Endothelial cell of umbilical vein (primary cell): ENCODE data around the gene TCF7L2. TPM values are rescaled to one million over a fixed set of nuclear protein-coding genes. Genes with fewer than 3 reads are reported as not detected.

ENCODE experiments used
- BruUV-seq: library from RNA; stranded (reverse); fragments of 400-500 nt; replicated peaks from 2 replicates; lab custom pipeline; 2021; lab: Mats Ljungman, UMichigan
- CTCF ChIA-PET: fragments of 300-600, 350-600 bp; sonication (Branson Sonifier 250); formaldehyde crosslinking; loops from one replicate; lab custom pipeline; 2021; ENCODE audit warnings: antibody characterized with exemption, inconsistent platforms; lab: Charles Lee
- POLR2A ChIA-PET: fragments of 300-600, 350-600 bp; sonication (Branson Sonifier 250); formaldehyde crosslinking; loops from one replicate; lab custom pipeline; 2021; ENCODE audit warnings: antibody characterized with exemption, inconsistent platforms; lab: Charles Lee
- DNase-seq: peaks from one replicate; pipeline ENCODE4 v3.0.0-alpha.2; 2011; ENCODE audit warnings: low read depth, low spot score
- FAIRE-seq: peaks from 2 replicates; lab custom pipeline; 2011; peaks lifted over from hg19 to GRCh38; lab: Jason Lieb, UNC
- H2AFZ ChIP-seq: 2 replicates; pipeline ENCODE4 v1.6.0; 2012; ENCODE audit warnings: low read depth, low read length, control low read depth, inconsistent platforms
- H3K27ac ChIP-seq: 2 replicates; pipeline ENCODE4 v1.5.1; 2011; ENCODE audit warnings: low read depth, mild to moderate bottlenecking, control low read depth, low read length, moderate library complexity; ENCODE audit not compliant: insufficient read depth
- H3K27me3 ChIP-seq, 2 experiments: 2 replicates each; pipeline versions ENCODE4 v1.6.0 to v1.6.1; 2011; ENCODE audit warnings: low read length in 2 of 2, mixed read lengths in 1 of 2; ENCODE audit not compliant: control insufficient read depth in 2 of 2, insufficient read depth in 2 of 2
- H3K36me3 ChIP-seq, 2 experiments: 2 replicates in 1 of 2; 3 replicates in 1 of 2; pipeline ENCODE4 v1.5.1; 2011; ENCODE audit warnings: low read length in 2 of 2, mild to moderate bottlenecking in 1 of 2, moderate library complexity in 1 of 2; ENCODE audit not compliant: control insufficient read depth in 2 of 2, insufficient read depth in 2 of 2; ENCODE audit errors: extremely low read depth in 1 of 2
- H3K4me1 ChIP-seq: 3 replicates; pipeline ENCODE4 v1.5.1; 2011; ENCODE audit warnings: mild to moderate bottlenecking, low read length; ENCODE audit not compliant: control insufficient read depth, insufficient read depth; ENCODE audit errors: extremely low read depth
- H3K4me2 ChIP-seq: 2 replicates; pipeline ENCODE4 v1.6.1; 2011; ENCODE audit warnings: low read length, control low read depth, mixed read lengths; ENCODE audit not compliant: insufficient read depth
- H3K4me3 ChIP-seq, 3 experiments: fragments of 200-600 bp in 1 of 3; sonication (generic), shearing (Covaris generic) in 1 of 3; replicated peaks in 1 of 3; 2 replicates each; pipeline ENCODE4 v1.5.1; 2011 to 2016; ENCODE audit warnings: control low read depth in 3 of 3, low read length in 3 of 3, mild to moderate bottlenecking in 2 of 3, inconsistent platforms in 1 of 3, low read depth in 1 of 3, moderate library complexity in 1 of 3; ENCODE audit not compliant: insufficient read depth in 1 of 3
- H3K79me2 ChIP-seq: 2 replicates; pipeline ENCODE4 v1.6.0; 2012; ENCODE audit warnings: low read length, inconsistent platforms; ENCODE audit not compliant: control insufficient read depth, insufficient read depth
- H3K9ac ChIP-seq: replicated peaks from 2 replicates; pipeline ENCODE3; 2011; ENCODE audit warnings: low read length, control low read depth; ENCODE audit not compliant: insufficient read depth; ENCODE audit errors: extremely low read depth
- H3K9me1 ChIP-seq: replicated peaks from 3 replicates; pipeline ENCODE4 v1.6.0; 2011; ENCODE audit warnings: mild to moderate bottlenecking, low read length; ENCODE audit not compliant: control insufficient read depth, insufficient read depth; ENCODE audit errors: extremely low read depth
- H3K9me3 ChIP-seq: replicated peaks from 2 replicates; pipeline ENCODE4 v1.5.1; 2012; ENCODE audit warnings: low read length, inconsistent platforms; ENCODE audit not compliant: control insufficient read depth, insufficient read depth
- H4K20me1 ChIP-seq: replicated peaks from 2 replicates; pipeline ENCODE3; 2011; ENCODE audit warnings: mild to moderate bottlenecking, low read length; ENCODE audit not compliant: control insufficient read depth, insufficient read depth; ENCODE audit errors: extremely low read depth
- CTCF ChIP-seq, 2 donors: IDR thresholded peaks; 1 replicate in 1 of 2; 2 replicates in 1 of 2; pipeline ENCODE4 v1.5.1; 2011; ENCODE audit warnings: low read length in 2 of 2, mild to moderate bottlenecking in 2 of 2, moderate library complexity in 2 of 2, control low read depth in 1 of 2, inconsistent platforms in 1 of 2, low read depth in 1 of 2; ENCODE audit not compliant: insufficient read depth in 1 of 2; ENCODE audit errors: extremely low read depth in 1 of 2
- EZH2 ChIP-seq: IDR thresholded peaks from 2 replicates; pipeline ENCODE4 v1.6.1; 2012; ENCODE audit warnings: borderline replicate concordance, low read depth, mild to moderate bottlenecking, moderate library complexity, low read length, inconsistent platforms; ENCODE audit not compliant: severe bottlenecking
- FOS ChIP-seq: IDR thresholded peaks from 2 replicates; pipeline ENCODE4 v1.6.1; 2011; ENCODE audit warnings: mild to moderate bottlenecking, low read length, moderate library complexity, borderline replicate concordance; ENCODE audit not compliant: insufficient read depth
- GATA2 ChIP-seq: IDR thresholded peaks from 2 replicates; pipeline ENCODE4 v1.7.0; 2011; ENCODE audit warnings: low read depth, mild to moderate bottlenecking, moderate library complexity, mixed read lengths, low read length; ENCODE audit not compliant: insufficient read length, insufficient read depth
- JUN ChIP-seq: IDR thresholded peaks from 2 replicates; pipeline ENCODE4 v1.6.1; 2011; ENCODE audit warnings: borderline replicate concordance, low read depth; ENCODE audit not compliant: insufficient read length, insufficient read depth
- MAX ChIP-seq: IDR thresholded peaks from 2 replicates; pipeline ENCODE4 v1.6.1; 2011; ENCODE audit not compliant: insufficient read depth, insufficient read length
- MYC ChIP-seq: IDR thresholded peaks from one replicate; pipeline ENCODE4 v1.6.1; 2011; ENCODE audit warnings: mild to moderate bottlenecking, low read depth, low read length
- POLR2A ChIP-seq: IDR thresholded peaks from 2 replicates; pipeline ENCODE4 v1.6.1; 2012; ENCODE audit warnings: low read depth, mild to moderate bottlenecking, control low read depth, low read length
- POLR2AphosphoS5 ChIP-seq: IDR thresholded peaks from 2 replicates; pipeline ENCODE4 v1.6.1; 2012; ENCODE audit warnings: low read depth, mild to moderate bottlenecking, control low read depth, low read length, moderate library complexity; ENCODE audit not compliant: insufficient read depth
- dilution Hi-C: fragments of 300-500 bp; cut with MboI; formaldehyde crosslinking; loops from one replicate; pipeline ENCODE4 v1.15.0; 2019; ENCODE audit warnings: low sequenced_read_pairs; ENCODE audit not compliant: extremely low pct_ligation_motif_present
- intact Hi-C: fragments of 100-400 bp; cut with micrococcal nuclease; formaldehyde crosslinking; loops from one replicate; pipeline ENCODE4 v1.10.0; 2022
- polyA plus RNA-seq, 4 experiments: library from polyadenylated mRNA; depleted of rRNA in 3 of 4; stranded (reverse) in 3 of 4; unstranded in 1 of 4; fragments of >200 nt; gene quantifications; 2 replicates each; pipeline versions ENCODE4 v1.2.1 to v1.2.3, GENCODE V29; 2011 to 2012; ENCODE audit warnings: missing spikeins in 1 of 4
- total RNA-seq: library from RNA; stranded (reverse); gene quantifications from 2 replicates; pipeline ENCODE4 v1.2.3, GENCODE V29; 2021

Gene TCF7L2
- total and polyA plus RNA-seq, 2 donors (not counting 3 experiments of a cell fraction or from before 2014, with no cell fraction given) = 9.9 to 21.8 TPM

- no TSS peak for BruUV-seq
- Histone ChIP-seq H3K79me2 (no peaks in the 10 kb centered on the region), H4K20me1 (no peaks in the 10 kb centered on the region), H3K9me3 (no peaks in the 10 kb centered on the region), H3K27me3 (no peaks in the 10 kb centered on the region), H3K9ac (no peak overlapping the region), H3K9me1 (no peaks in the 10 kb centered on the region), H3K4me1 (peaks cover 15% of the 10 kb centered on the region), H2AFZ (no peak overlapping the region), H3K27ac (no peak overlapping the region), H3K4me3 (no peak overlapping the region), H3K36me3 (no peaks in the 10 kb centered on the region), H3K4me2 (no peak overlapping the region)
- FAIRE-seq = no peak
- DNase-seq = no peak
- intact Hi-C loops (no loop called here), dilution Hi-C loops (no loop called here)
- ChIA-PET POLR2A (no interaction called here), CTCF (interaction anchor here (1.1 to 1.5 kb wide), 3 partner anchors 8 to 14 kb away, joined by 3 to 5 read pairs (median 4); no protein-coding TSS in a partner anchor)
- no peak for TF ChIP-seq JUN
- no peak for TF ChIP-seq GATA2
- no peak for TF ChIP-seq MAX
- TF ChIP-seq FOS = no peak
- no peak for TF ChIP-seq POLR2AphosphoS5
- TF ChIP-seq EZH2 = no peak
- no peak for TF ChIP-seq MYC
- TF ChIP-seq POLR2A = no peak
- no peak for TF ChIP-seq CTCF (IDR thresholded peaks at IDR 0.05; ENCODE audit: extremely low read depth in 1 of 2, insufficient read depth in 1 of 2, low read depth in 1 of 2, low read length in 2 of 2)
Measured at GRCh38 chr10:113067501-113067900, 117.5 kb downstream of the TCF7L2 start.
